Measurements from ENCODE around the gene RBMS1. TPM values are rescaled to one million over a fixed set of nuclear protein-coding genes. Genes with fewer than 3 reads are reported as not detected.

The RBMS1 gene
- total RNA-seq, 1 donor from 2014 or later = 148 TPM

DNA sequence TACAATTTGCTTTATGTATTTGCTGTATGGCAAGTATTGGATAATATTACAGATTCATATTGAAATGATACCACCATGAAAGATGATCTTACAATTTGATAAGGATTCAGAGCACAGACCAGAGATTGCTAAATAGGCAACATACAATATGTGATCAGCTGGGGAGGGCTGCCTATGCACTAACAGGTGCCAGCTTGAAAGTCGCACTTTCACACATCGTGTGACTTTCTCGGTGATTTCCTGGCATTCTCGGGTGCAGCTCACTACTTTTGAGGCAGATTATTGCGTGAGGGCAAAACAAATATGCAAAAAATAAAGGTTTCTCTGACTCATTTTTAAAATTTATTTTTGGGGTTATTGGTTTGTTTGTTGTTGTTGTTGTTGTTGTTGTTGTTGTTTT, 36.0 kb downstream of the RBMS1 start:
- Histone ChIP-seq H3K4me3 (ENCODE audit: insufficient read depth, low read depth, low read length) (no peak overlapping the region), H3K27ac (ENCODE audit: low read depth, low read length) (no peak overlapping the region), H2AFZ (ENCODE audit: low read depth, low read length) (no peak overlapping the region), H3K36me3 (ENCODE audit: insufficient read depth, low read length) (no peaks in the 10 kb centered on the region), H3K79me2 (ENCODE audit: insufficient read depth, low read length) (peaks cover 75% of the 10 kb centered on the region), H3K4me2 (ENCODE audit: low read length) (no peak overlapping the region), H3K4me1 (ENCODE audit: insufficient read depth, low read length) (no peaks in the 10 kb centered on the region), H3K9ac (ENCODE audit: low read length) (no peak overlapping the region), H3K9me3 (ENCODE audit: insufficient read depth, low read depth, low read length) (no peaks in the 10 kb centered on the region), H4K20me1 (ENCODE audit: insufficient read depth, low read length) (peaks cover 87% of the 10 kb centered on the region), H3K27me3 (ENCODE audit: insufficient read depth, low read length) (no peaks in the 10 kb centered on the region)
- DNase-seq (ENCODE audit: low read depth) (no peak), FAIRE-seq (no peak)
- TF ChIP-seq, protein P1, sequence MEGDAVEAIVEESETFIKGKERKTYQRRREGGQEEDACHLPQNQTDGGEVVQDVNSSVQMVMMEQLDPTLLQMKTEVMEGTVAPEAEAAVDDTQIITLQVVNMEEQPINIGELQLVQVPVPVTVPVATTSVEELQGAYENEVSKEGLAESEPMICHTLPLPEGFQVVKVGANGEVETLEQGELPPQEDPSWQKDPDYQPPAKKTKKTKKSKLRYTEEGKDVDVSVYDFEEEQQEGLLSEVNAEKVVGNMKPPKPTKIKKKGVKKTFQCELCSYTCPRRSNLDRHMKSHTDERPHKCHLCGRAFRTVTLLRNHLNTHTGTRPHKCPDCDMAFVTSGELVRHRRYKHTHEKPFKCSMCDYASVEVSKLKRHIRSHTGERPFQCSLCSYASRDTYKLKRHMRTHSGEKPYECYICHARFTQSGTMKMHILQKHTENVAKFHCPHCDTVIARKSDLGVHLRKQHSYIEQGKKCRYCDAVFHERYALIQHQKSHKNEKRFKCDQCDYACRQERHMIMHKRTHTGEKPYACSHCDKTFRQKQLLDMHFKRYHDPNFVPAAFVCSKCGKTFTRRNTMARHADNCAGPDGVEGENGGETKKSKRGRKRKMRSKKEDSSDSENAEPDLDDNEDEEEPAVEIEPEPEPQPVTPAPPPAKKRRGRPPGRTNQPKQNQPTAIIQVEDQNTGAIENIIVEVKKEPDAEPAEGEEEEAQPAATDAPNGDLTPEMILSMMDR (IDR thresholded peaks at IDR 0.05; ENCODE audit: insufficient read depth, low read depth, low read length) = no peak
- no peak for TF ChIP-seq EZH2 (IDR thresholded peaks at IDR 0.05; ENCODE audit: insufficient read depth, low read length)
- Mint-ChIP-seq H3K4me1 (ENCODE audit: low read depth, unreplicated experiment) (peaks cover 10% of the 10 kb centered on the region), H3K27me3 (ENCODE audit: low read depth, unreplicated experiment) (no peaks in the 10 kb centered on the region), H3K9me3 (ENCODE audit: unreplicated experiment) (no peaks in the 10 kb centered on the region), H3K4me3 (ENCODE audit: unreplicated experiment) (no peak overlapping the region), H3K36me3 (ENCODE audit: low read depth, unreplicated experiment) (peaks cover 2% of the 10 kb centered on the region), H3K27ac (ENCODE audit: unreplicated experiment) (no peak overlapping the region)

DNA sequence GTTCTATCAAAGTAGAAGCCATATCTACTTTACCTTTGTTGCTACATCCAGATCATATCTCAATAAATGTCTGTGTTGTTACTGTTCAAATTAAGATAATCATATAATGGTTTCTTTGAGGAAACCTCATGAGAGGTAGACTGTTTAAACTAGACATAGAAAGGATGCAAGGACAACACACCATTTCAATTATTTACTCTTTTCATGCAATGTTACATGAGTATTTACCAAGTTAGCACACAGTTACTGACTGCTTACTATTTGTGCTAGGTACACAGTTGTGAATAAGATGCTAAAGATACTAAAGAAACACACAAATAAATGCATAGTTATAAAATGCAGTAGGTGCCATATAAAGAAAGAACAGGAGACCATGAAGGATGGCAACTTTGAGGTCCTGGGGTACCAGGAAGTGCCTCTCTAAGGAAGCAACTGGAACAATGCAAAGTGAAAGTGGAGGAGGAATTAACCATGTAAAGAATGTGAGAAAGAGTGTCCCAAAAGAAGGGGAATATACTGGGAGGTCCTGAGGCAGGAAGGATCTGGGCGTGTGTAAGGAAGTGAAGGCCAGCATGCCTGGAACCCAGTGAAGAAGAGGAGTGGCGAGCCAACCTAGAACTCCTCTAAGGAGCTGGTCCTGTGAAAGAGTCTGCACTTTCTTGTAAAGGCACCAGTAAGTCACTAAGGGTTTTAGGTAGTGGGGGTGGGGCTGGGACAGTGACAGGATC, 39.4 kb downstream of the RBMS1 start:
- Mint-ChIP-seq H3K4me1 (ENCODE audit: low read depth, unreplicated experiment) (peaks cover 12% of the 10 kb centered on the region), H3K36me3 (ENCODE audit: low read depth, unreplicated experiment) (peaks cover 9% of the 10 kb centered on the region), H3K27me3 (ENCODE audit: low read depth, unreplicated experiment) (no peaks in the 10 kb centered on the region), H3K27ac (ENCODE audit: unreplicated experiment) (no peak overlapping the region), H3K4me3 (ENCODE audit: unreplicated experiment) (no peak overlapping the region), H3K9me3 (ENCODE audit: unreplicated experiment) (no peaks in the 10 kb centered on the region)
- FAIRE-seq = no peak
- Histone ChIP-seq H4K20me1 (ENCODE audit: insufficient read depth, low read length) (peaks cover 70% of the 10 kb centered on the region), H3K27ac (ENCODE audit: low read depth, low read length) (no peak overlapping the region), H3K9ac (ENCODE audit: low read length) (no peak overlapping the region), H3K4me3 (ENCODE audit: insufficient read depth, low read depth, low read length) (no peak overlapping the region), H3K27me3 (ENCODE audit: insufficient read depth, low read length) (no peaks in the 10 kb centered on the region), H3K4me1 (ENCODE audit: insufficient read depth, low read length) (no peaks in the 10 kb centered on the region), H3K36me3 (ENCODE audit: insufficient read depth, low read length) (no peaks in the 10 kb centered on the region), H3K4me2 (ENCODE audit: low read length) (no peak overlapping the region), H2AFZ (ENCODE audit: low read depth, low read length) (no peak overlapping the region), H3K79me2 (ENCODE audit: insufficient read depth, low read length) (peaks cover 66% of the 10 kb centered on the region), H3K9me3 (ENCODE audit: insufficient read depth, low read depth, low read length) (no peaks in the 10 kb centered on the region)
- no peak for DNase-seq (ENCODE audit: low read depth)
- no peak for TF ChIP-seq EZH2 (IDR thresholded peaks at IDR 0.05; ENCODE audit: insufficient read depth, low read length)
- TF ChIP-seq, protein P1 (IDR thresholded peaks at IDR 0.05; ENCODE audit: insufficient read depth, low read depth, low read length) = no peak

DNA sequence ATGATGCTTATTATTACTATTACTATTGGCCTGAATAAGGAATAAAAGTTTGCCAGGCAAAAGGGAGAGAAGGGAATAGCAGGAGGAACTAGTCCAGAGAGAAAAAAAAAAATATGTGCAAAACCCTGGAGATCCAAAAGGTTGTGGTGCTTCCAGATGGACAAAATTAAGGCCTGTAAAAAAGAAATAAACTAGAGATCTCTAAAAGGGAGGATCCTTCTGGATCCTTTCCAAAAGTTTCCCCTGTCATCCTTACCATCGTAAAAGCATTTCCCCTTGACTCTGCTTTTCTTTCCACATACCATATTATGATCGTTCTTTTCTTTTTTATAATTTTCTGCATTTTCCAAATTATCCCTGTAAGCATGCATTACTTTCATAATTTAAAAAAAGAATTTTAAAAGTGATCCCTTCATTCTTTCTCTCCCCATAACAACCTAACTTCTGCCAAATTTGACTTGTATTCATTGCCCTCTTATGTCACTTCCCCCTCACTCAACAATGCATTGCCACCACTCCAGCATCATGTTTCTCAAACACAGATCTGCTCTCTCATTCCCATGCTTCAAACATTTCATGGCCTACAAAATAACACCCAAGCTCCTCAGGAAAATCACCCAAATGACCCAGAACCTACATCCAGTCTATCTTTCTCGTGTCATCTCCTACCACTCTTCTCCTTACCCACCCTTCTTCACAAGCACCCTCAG, 40.3 kb downstream of the RBMS1 start:
- no peak for FAIRE-seq
- H3K9ac ChIP-seq (ENCODE audit: low read length) = no peak overlapping the region
- TF ChIP-seq EZH2 (IDR thresholded peaks at IDR 0.05; ENCODE audit: insufficient read depth, low read length) = no peak
- TF ChIP-seq, protein P1 (IDR thresholded peaks at IDR 0.05; ENCODE audit: insufficient read depth, low read depth, low read length) = no peak

More for the DNA sequence above, 40.3 kb downstream of the RBMS1 start:
- Histone ChIP-seq H4K20me1 (ENCODE audit: insufficient read depth, low read length) (peaks cover 62% of the 10 kb centered on the region), H3K9me3 (ENCODE audit: insufficient read depth, low read depth, low read length) (no peaks in the 10 kb centered on the region), H3K27me3 (ENCODE audit: insufficient read depth, low read length) (no peaks in the 10 kb centered on the region), H2AFZ (ENCODE audit: low read depth, low read length) (no peak overlapping the region), H3K4me1 (ENCODE audit: insufficient read depth, low read length) (no peaks in the 10 kb centered on the region), H3K4me2 (ENCODE audit: low read length) (no peak overlapping the region), H3K4me3 (ENCODE audit: insufficient read depth, low read depth, low read length) (no peak overlapping the region), H3K36me3 (ENCODE audit: insufficient read depth, low read length) (no peaks in the 10 kb centered on the region), H3K79me2 (ENCODE audit: insufficient read depth, low read length) (peaks cover 63% of the 10 kb centered on the region), H3K27ac (ENCODE audit: low read depth, low read length) (no peak overlapping the region)
- no peak overlapping the region for H3K27ac Mint-ChIP-seq (ENCODE audit: unreplicated experiment)
- no peaks in the 10 kb centered on the region for H3K27me3 Mint-ChIP-seq (ENCODE audit: low read depth, unreplicated experiment)
- no peaks in the 10 kb centered on the region for H3K9me3 Mint-ChIP-seq (ENCODE audit: unreplicated experiment)
- H3K4me3 Mint-ChIP-seq (ENCODE audit: unreplicated experiment) = no peak overlapping the region
- DNase-seq (ENCODE audit: low read depth) = no peak
- H3K36me3 Mint-ChIP-seq (ENCODE audit: low read depth, unreplicated experiment) = peaks cover 8% of the 10 kb centered on the region
- H3K4me1 Mint-ChIP-seq (ENCODE audit: low read depth, unreplicated experiment) = peaks cover 12% of the 10 kb centered on the region
